Measurements from ENCODE around the gene SDK1.
A peak's percentile ranks its signal among the peaks of the same experiment; 100 is the strongest.

Gene SDK1

DNA sequence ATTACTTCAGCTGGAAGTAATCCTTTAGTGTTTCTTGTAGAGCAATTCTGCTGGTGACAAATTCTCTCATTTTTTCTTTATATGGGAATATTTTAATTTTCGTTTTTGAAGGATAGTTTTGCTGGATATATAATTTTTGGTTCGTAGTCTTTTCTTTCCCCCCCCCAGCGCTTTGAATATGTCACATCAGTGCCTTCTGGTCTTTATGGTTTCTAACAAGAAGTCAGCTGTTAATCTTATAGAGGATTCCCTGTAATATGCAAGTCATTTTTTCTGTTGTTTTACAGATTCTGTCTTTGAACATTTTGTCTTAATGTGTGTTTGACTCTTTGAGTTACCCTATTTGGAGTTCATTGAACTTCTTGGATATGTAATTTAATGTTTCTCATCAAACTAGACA is 96.3 kb downstream of the SDK1 start:
- H3K4me3 ChIP-seq (ENCODE audit: low read length) = no peak overlapping the region
- DNase-seq (ENCODE audit: low read depth) = no peak
- TF ChIP-seq CTCF (IDR thresholded peaks at IDR 0.05; ENCODE audit: insufficient read depth, low read depth, low read length, missing control alignments) = no peak

DNA sequence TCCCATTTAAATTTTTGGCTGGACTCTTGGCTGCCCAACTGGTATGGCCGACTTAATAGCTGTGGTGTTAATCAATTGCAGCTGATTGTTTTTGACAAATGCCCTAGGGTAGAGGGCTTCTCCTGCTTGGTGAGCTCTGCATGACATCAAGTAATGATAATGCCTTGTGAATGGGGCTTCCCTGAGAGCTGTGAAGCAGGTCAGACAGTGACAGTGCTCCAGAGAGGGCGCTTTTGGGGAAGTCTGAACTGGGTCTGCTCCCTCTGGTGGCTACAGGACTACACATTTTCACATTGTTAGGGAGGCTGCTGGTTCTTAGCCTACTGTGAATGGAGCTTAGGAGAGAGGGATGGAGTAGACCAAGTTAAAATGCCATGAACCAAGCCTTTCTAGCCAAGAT is 98.8 kb downstream of the SDK1 start:
- H3K4me3 ChIP-seq (ENCODE audit: low read length) = no peak overlapping the region
- peak; percentile 47 for TF ChIP-seq CTCF (IDR thresholded peaks at IDR 0.05; ENCODE audit: insufficient read depth, low read depth, low read length, missing control alignments)
- peak; percentile 43 for DNase-seq (ENCODE audit: low read depth)

DNA sequence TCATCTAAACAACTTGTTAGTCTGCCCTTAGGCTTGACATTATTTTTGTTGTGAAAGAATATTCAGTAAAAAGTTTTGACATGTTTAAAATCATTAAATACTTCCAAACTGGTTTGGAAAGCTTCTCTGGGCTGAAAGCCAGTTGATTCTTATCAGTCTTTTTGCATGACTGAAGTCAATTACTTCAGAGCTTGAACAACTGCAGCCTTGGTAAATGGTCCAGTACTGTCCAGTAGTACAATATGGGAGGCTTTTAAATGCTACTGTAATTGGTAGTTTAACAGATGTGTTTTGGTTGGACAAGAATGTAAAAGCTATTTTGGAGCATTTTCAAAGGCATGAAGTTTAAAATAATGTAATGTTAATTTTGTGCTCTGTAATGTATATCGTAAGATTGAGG is 103.4 kb downstream of the SDK1 start:
- DNase-seq (ENCODE audit: low read depth) = peak; percentile 75
- no peak overlapping the region for H3K4me3 ChIP-seq (ENCODE audit: low read length)
- TF ChIP-seq CTCF (IDR thresholded peaks at IDR 0.05; ENCODE audit: insufficient read depth, low read depth, low read length, missing control alignments) = no peak

GRCh38 chr7:3408814-3409595 is 108.0 kb downstream of the SDK1 start:
- TF ChIP-seq CTCF (IDR thresholded peaks at IDR 0.05; ENCODE audit: insufficient read depth, low read depth, low read length, missing control alignments) = no peak
- DNase-seq (ENCODE audit: low read depth) = no peak
- no peak overlapping the region for H3K4me3 ChIP-seq (ENCODE audit: low read length)

DNA sequence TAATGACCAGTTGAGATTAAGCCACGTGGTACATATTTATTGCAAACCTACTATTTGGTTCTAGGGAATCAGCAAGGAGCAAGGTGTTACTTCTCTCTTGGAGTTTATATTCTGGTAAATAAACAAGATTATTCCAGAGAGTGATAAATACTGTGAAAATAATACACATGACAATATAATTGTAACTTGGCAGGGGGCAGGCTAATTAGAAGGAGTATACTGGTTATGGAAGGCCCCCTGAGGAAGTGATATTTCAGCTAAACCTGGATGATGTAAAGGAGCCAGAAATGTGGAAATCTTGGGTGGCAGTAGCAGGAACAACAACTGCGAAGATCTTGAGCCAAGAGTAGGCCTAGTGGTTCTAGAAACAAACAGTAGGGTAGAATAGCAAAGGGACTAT is 111.8 kb downstream of the SDK1 start:
- TF ChIP-seq CTCF (IDR thresholded peaks at IDR 0.05; ENCODE audit: insufficient read depth, low read depth, low read length, missing control alignments) = no peak
- DNase-seq (ENCODE audit: low read depth) = no peak
- no peak overlapping the region for H3K4me3 ChIP-seq (ENCODE audit: low read length)

DNA sequence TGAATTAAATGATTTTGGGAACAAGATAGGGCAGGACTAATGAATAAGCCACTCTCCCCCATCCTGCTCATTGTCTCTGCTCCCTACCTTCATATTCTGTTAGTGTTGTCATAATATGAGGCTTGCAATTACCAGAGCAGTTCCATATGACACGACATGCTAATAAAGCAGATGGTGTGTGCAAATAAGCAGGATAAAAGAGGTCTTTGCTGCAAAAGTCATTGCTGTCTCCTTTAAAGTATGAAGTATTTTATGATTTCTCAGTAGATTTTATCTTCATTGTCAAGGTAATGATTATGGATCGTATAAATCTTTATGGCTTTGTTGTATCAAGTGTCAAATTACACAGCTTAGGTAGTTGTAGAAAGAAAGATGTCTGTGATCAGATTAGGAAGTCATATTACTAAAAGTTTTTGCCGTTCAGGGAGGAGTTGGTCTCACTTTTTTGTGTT is 114.8 kb downstream of the SDK1 start:
- peak; percentile 82 for DNase-seq (ENCODE audit: low read depth)
- no peak for TF ChIP-seq CTCF (IDR thresholded peaks at IDR 0.05; ENCODE audit: insufficient read depth, low read depth, low read length, missing control alignments)
- no peak overlapping the region for H3K4me3 ChIP-seq (ENCODE audit: low read length)

DNA sequence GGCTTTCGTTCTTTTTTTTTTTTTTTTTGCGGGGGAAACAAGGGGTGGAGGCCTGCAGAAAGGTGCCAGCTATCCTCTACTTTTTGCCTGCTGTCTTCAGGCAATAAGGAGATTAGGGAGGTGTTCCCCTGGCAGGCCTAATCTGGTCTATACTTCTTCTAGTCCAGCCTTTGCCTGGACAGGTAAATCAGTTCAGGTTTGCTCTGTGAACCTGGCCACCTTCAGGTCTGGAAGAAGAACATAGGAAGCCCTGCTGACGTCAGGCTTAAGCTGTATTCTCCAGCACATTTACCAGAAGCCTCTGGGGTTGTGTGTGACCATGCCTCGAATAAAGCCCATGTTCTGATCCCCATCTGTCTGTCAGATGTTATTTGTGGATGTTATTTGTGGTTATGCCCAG is 115.4 kb downstream of the SDK1 start:
- DNase-seq (ENCODE audit: low read depth) = no peak
- no peak overlapping the region for H3K4me3 ChIP-seq (ENCODE audit: low read length)
- TF ChIP-seq CTCF (IDR thresholded peaks at IDR 0.05; ENCODE audit: insufficient read depth, low read depth, low read length, missing control alignments) = no peak
